ENCODE measurements around the gene TLE3. TPM values are rescaled to one million over a fixed set of nuclear protein-coding genes. Genes with fewer than 3 reads are reported as not detected.

The TLE3 gene
- total and polyA plus RNA-seq, 2 of the 13 experiments (the other 11 are each of a cell fraction or from before 2014, with no cell fraction given), result 11.9 to 13.8 TPM

- TF ChIP-seq MXD3 (CRISPR knock-in tag; IDR thresholded peaks at IDR 0.05), result peak; percentile 51; the same call in 1 of the 2 replicates
- TF ChIP-seq HMG20A (CRISPR knock-in tag; IDR thresholded peaks at IDR 0.05; ENCODE audit: borderline replicate concordance), result peak; percentile 75
- TF ChIP-seq RNF2 (conservative IDR thresholded peaks at IDR 0.05; ENCODE audit: low read depth), result 0 out of 2 replicates have a peak, but pooled peaks have one; percentile 44
- TF ChIP-seq POGZ (CRISPR knock-in tag; IDR thresholded peaks at IDR 0.05), result peak; percentile 81
- TF ChIP-seq ELF1 (CRISPR knock-in tag; IDR thresholded peaks at IDR 0.05), result peak; percentile 30; the same call in 1 of the 2 replicates
- TF ChIP-seq, protein P1, sequence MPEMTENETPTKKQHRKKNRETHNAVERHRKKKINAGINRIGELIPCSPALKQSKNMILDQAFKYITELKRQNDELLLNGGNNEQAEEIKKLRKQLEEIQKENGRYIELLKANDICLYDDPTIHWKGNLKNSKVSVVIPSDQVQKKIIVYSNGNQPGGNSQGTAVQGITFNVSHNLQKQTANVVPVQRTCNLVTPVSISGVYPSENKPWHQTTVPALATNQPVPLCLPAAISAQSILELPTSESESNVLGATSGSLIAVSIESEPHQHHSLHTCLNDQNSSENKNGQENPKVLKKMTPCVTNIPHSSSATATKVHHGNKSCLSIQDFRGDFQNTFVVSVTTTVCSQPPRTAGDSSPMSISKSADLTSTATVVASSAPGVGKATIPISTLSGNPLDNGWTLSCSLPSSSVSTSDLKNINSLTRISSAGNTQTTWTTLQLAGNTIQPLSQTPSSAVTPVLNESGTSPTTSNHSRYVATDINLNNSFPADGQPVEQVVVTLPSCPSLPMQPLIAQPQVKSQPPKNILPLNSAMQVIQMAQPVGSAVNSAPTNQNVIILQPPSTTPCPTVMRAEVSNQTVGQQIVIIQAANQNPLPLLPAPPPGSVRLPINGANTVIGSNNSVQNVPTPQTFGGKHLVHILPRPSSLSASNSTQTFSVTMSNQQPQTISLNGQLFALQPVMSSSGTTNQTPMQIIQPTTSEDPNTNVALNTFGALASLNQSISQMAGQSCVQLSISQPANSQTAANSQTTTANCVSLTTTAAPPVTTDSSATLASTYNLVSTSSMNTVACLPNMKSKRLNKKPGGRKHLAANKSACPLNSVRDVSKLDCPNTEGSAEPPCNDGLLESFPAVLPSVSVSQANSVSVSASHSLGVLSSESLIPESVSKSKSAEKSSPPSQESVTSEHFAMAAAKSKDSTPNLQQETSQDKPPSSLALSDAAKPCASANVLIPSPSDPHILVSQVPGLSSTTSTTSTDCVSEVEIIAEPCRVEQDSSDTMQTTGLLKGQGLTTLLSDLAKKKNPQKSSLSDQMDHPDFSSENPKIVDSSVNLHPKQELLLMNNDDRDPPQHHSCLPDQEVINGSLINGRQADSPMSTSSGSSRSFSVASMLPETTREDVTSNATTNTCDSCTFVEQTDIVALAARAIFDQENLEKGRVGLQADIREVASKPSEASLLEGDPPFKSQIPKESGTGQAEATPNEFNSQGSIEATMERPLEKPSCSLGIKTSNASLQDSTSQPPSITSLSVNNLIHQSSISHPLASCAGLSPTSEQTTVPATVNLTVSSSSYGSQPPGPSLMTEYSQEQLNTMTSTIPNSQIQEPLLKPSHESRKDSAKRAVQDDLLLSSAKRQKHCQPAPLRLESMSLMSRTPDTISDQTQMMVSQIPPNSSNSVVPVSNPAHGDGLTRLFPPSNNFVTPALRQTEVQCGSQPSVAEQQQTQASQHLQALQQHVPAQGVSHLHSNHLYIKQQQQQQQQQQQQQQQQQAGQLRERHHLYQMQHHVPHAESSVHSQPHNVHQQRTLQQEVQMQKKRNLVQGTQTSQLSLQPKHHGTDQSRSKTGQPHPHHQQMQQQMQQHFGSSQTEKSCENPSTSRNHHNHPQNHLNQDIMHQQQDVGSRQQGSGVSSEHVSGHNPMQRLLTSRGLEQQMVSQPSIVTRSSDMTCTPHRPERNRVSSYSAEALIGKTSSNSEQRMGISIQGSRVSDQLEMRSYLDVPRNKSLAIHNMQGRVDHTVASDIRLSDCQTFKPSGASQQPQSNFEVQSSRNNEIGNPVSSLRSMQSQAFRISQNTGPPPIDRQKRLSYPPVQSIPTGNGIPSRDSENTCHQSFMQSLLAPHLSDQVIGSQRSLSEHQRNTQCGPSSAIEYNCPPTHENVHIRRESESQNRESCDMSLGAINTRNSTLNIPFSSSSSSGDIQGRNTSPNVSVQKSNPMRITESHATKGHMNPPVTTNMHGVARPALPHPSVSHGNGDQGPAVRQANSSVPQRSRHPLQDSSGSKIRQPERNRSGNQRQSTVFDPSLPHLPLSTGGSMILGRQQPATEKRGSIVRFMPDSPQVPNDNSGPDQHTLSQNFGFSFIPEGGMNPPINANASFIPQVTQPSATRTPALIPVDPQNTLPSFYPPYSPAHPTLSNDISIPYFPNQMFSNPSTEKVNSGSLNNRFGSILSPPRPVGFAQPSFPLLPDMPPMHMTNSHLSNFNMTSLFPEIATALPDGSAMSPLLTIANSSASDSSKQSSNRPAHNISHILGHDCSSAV (CRISPR knock-in tag; IDR thresholded peaks at IDR 0.05; ENCODE audit: borderline replicate concordance), result peak; percentile 97; the same call in 1 of the 2 replicates
- TF ChIP-seq FOXK1 (CRISPR knock-in tag; IDR thresholded peaks at IDR 0.05; ENCODE audit: borderline replicate concordance, low read depth), result peak; percentile 95; the same call in 1 of the 2 replicates
- TF ChIP-seq PHF5A (CRISPR knock-in tag; IDR thresholded peaks at IDR 0.05; ENCODE audit: low read depth, unreplicated experiment), result peak; percentile 70
- TF ChIP-seq, protein P2, sequence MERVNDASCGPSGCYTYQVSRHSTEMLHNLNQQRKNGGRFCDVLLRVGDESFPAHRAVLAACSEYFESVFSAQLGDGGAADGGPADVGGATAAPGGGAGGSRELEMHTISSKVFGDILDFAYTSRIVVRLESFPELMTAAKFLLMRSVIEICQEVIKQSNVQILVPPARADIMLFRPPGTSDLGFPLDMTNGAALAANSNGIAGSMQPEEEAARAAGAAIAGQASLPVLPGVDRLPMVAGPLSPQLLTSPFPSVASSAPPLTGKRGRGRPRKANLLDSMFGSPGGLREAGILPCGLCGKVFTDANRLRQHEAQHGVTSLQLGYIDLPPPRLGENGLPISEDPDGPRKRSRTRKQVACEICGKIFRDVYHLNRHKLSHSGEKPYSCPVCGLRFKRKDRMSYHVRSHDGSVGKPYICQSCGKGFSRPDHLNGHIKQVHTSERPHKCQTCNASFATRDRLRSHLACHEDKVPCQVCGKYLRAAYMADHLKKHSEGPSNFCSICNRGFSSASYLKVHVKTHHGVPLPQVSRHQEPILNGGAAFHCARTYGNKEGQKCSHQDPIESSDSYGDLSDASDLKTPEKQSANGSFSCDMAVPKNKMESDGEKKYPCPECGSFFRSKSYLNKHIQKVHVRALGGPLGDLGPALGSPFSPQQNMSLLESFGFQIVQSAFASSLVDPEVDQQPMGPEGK (CRISPR knock-in tag; IDR thresholded peaks at IDR 0.05), result peak; percentile 77
- peak; percentile 5; the same call in 1 of the 2 replicates for TF ChIP-seq NFKBIZ (CRISPR knock-in tag; IDR thresholded peaks at IDR 0.05)
- TF ChIP-seq NR2F6 (IDR thresholded peaks at IDR 0.05), result peak; percentile 97
- peak; percentile 97 for TF ChIP-seq NR2F6 (CRISPR knock-in tag; IDR thresholded peaks at IDR 0.05)
- TF ChIP-seq, protein P3, sequence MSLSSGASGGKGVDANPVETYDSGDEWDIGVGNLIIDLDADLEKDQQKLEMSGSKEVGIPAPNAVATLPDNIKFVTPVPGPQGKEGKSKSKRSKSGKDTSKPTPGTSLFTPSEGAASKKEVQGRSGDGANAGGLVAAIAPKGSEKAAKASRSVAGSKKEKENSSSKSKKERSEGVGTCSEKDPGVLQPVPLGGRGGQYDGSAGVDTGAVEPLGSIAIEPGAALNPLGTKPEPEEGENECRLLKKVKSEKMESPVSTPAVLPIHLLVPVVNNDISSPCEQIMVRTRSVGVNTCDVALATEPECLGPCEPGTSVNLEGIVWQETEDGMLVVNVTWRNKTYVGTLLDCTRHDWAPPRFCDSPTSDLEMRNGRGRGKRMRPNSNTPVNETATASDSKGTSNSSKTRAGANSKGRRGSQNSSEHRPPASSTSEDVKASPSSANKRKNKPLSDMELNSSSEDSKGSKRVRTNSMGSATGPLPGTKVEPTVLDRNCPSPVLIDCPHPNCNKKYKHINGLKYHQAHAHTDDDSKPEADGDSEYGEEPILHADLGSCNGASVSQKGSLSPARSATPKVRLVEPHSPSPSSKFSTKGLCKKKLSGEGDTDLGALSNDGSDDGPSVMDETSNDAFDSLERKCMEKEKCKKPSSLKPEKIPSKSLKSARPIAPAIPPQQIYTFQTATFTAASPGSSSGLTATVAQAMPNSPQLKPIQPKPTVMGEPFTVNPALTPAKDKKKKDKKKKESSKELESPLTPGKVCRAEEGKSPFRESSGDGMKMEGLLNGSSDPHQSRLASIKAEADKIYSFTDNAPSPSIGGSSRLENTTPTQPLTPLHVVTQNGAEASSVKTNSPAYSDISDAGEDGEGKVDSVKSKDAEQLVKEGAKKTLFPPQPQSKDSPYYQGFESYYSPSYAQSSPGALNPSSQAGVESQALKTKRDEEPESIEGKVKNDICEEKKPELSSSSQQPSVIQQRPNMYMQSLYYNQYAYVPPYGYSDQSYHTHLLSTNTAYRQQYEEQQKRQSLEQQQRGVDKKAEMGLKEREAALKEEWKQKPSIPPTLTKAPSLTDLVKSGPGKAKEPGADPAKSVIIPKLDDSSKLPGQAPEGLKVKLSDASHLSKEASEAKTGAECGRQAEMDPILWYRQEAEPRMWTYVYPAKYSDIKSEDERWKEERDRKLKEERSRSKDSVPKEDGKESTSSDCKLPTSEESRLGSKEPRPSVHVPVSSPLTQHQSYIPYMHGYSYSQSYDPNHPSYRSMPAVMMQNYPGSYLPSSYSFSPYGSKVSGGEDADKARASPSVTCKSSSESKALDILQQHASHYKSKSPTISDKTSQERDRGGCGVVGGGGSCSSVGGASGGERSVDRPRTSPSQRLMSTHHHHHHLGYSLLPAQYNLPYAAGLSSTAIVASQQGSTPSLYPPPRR (CRISPR knock-in tag; IDR thresholded peaks at IDR 0.05; ENCODE audit: borderline replicate concordance), result peak; percentile 98
Measured at GRCh38 chr15:70078578-70079417, 18.9 kb downstream of the TLE3 start (continued).
